SJCRH30 (cell line): ENCODE measurements around the gene FBXL17. TPM values are rescaled to one million over a fixed set of nuclear protein-coding genes. Genes with fewer than 3 reads are reported as not detected.

Source experiments
- DNase-seq, 2 experiments: peaks; one replicate each; pipeline ENCODE4 v3.0.0-alpha.2; 2015 to 2020
- H3K27ac ChIP-seq: fragments of 250-450 bp; sonication (Bioruptor Pico); 2 replicates; pipeline ENCODE4 v1.5.1; 2020; ENCODE audit warnings: mild to moderate bottlenecking, moderate library complexity
- H3K27me3 ChIP-seq: fragments of 250-450 bp; sonication (Bioruptor Pico); 2 replicates; pipeline ENCODE4 v1.5.1; 2020; ENCODE audit warnings: mild to moderate bottlenecking, moderate library complexity
- H3K36me3 ChIP-seq: fragments of 250-450 bp; sonication (Bioruptor Pico); 2 replicates; pipeline ENCODE4 v1.5.1; 2020; ENCODE audit warnings: mild to moderate bottlenecking, moderate library complexity
- H3K4me1 ChIP-seq: fragments of 250-450 bp; sonication (Bioruptor Pico); 2 replicates; pipeline ENCODE4 v1.5.1; 2020; ENCODE audit warnings: mild to moderate bottlenecking, moderate library complexity
- H3K4me3 ChIP-seq: fragments of 250-450 bp; sonication (Bioruptor Pico); 2 replicates; pipeline ENCODE4 v1.5.1; 2020; ENCODE audit warnings: mild to moderate bottlenecking, moderate library complexity
- H3K9me3 ChIP-seq: fragments of 250-450 bp; sonication (Bioruptor Pico); replicated peaks from 2 replicates; pipeline ENCODE4 v1.5.1; 2020; ENCODE audit warnings: mild to moderate bottlenecking, moderate library complexity
- total RNA-seq: library from RNA; depleted of rRNA; stranded (reverse); fragments of >200 nt; shearing (Covaris generic); gene quantifications from 2 replicates; pipeline ENCODE4 v1.2.3, GENCODE V29; 2014

FBXL17 gene
- total RNA-seq, 1 experiment from 2014 or later = 7.1 TPM

DNA sequence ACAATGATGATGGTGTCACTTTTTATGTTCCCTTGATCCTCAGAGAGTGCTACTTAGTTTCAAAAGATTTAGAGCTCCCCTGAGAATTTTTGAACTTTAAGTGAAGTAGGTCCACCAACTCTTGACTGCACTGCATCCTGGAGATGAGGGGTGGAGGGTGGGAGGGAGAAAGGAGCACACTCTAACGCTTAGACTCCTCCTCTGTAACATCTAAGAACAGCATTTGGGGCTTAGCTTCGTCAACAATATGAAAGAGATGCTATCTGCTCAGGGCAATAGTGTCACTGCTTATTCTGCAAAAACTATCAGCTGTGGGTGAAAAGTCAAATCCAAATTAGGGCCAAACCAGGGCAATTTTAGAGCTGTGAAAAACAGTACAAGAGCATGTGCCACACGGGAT lies 468.4 kb downstream of the FBXL17 start:
- no peaks in the 10 kb centered on the region for H3K27me3 ChIP-seq
- no peaks in the 10 kb centered on the region; the same call in 1 of the 2 replicates for H3K4me1 ChIP-seq
- DNase-seq = no peak
- H3K9me3 ChIP-seq = no peaks in the 10 kb centered on the region
- no peak overlapping the region for H3K27ac ChIP-seq
- H3K4me3 ChIP-seq = no peak overlapping the region
- no peaks in the 10 kb centered on the region for H3K36me3 ChIP-seq

- peaks cover 10% of the 10 kb centered on the region for H3K9me3 ChIP-seq
- H3K4me3 ChIP-seq = no peak overlapping the region
- no peaks in the 10 kb centered on the region for H3K27me3 ChIP-seq
- H3K27ac ChIP-seq = no peak overlapping the region
- no peaks in the 10 kb centered on the region for H3K36me3 ChIP-seq
- DNase-seq = peak in 1 of 2 experiments; percentile 48
- H3K4me1 ChIP-seq = peaks cover 10% of the 10 kb centered on the region
Measured at GRCh38 chr5:107900721-107901120, 481.2 kb downstream of the FBXL17 start.

DNA sequence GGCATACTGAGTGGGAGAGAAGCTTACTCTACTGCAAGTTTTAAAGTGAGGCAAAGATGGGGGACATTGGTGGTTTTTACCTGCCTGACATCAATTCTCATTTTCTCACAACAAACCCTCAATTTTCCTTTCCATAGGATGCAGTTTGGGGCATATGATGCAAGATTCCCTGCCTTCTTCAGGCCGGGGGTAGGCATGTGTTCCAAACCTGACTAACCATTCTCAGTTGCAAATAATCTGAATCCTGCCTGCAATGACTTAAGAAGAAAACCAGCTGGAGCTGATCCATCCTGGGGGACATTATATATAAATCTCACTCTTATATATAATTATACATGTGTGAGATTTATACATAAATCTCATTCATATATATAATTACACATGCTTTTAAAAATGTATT lies 487.5 kb downstream of the FBXL17 start:
- Histone ChIP-seq H3K36me3 (no peaks in the 10 kb centered on the region), H3K9me3 (no peaks in the 10 kb centered on the region; the same call in 1 of the 2 replicates), H3K4me3 (no peak overlapping the region), H3K27ac (no peak overlapping the region), H3K27me3 (no peaks in the 10 kb centered on the region), H3K4me1 (no peaks in the 10 kb centered on the region)
- DNase-seq = no peak

GRCh38 chr5:107893642-107894041 lies 488.3 kb downstream of the FBXL17 start:
- no peak overlapping the region for H3K27ac ChIP-seq
- no peaks in the 10 kb centered on the region; the same call in 1 of the 2 replicates for H3K9me3 ChIP-seq
- H3K36me3 ChIP-seq = no peaks in the 10 kb centered on the region
- DNase-seq = no peak
- H3K4me3 ChIP-seq = no peak overlapping the region
- H3K4me1 ChIP-seq = no peaks in the 10 kb centered on the region
- no peaks in the 10 kb centered on the region for H3K27me3 ChIP-seq

GRCh38 chr5:107889387-107889786 lies 492.5 kb downstream of the FBXL17 start:
- Histone ChIP-seq H3K27ac (no peak overlapping the region), H3K27me3 (no peaks in the 10 kb centered on the region), H3K4me3 (no peak overlapping the region), H3K4me1 (no peaks in the 10 kb centered on the region), H3K9me3 (no peaks in the 10 kb centered on the region), H3K36me3 (no peaks in the 10 kb centered on the region)
- DNase-seq = no peak

DNA sequence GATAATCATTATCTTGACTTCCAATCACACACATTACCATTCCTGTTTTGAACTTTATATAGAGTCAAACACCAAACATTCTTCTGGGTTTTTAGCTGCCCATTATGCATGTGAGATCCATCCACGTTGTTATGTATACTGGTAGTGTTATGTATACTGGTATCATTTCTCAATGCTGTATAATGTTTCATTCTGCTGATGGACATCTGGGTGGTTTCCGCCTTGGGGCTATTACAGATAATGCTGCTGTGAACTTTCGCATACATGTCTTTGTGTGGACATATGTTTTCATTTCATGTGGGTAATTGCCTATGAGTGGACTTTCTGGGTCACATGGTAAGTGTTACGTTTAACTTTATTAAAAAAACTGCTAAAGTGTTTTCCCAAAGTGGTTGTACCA lies 493.4 kb downstream of the FBXL17 start:
- Histone ChIP-seq H3K4me1 (no peaks in the 10 kb centered on the region), H3K4me3 (no peak overlapping the region), H3K9me3 (no peaks in the 10 kb centered on the region), H3K27ac (no peak overlapping the region), H3K27me3 (no peaks in the 10 kb centered on the region), H3K36me3 (no peaks in the 10 kb centered on the region)
- no peak for DNase-seq

DNA sequence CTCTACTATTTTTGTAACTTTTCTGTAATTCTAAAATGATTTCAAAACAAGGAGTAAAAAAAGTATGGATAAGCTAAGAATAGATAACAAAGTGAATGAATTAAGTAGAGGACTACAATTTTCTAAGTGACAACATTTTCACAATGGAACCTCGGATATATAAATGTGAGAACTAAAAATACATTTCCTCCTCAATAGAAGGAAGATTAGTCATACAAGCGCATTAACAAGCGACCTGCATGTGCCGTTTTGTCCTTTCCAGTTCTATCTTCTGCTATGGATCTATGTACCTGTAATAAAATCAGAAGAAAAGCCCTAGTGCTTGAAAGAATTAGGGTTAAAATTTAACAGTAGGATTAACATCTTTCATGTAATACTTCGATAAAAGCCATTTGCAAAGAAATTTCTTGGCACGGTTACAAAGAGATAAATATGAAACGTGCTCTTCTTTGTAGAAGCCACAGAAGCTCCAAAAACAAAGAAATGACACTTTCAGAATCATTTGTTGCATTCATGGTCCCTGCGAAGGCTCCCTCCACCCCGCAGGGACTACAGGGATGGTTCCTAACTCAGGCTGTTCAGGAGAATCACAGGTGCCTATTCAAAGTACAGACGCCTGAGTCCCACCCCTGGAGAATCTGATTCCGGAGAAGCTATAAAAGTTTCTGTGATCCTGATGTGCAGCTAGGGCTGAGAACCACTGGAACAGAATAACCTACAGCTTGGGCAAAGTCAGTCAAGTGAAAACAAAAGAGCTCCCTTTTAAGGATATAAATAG lies 494.5 kb downstream of the FBXL17 start:
- no peaks in the 10 kb centered on the region for H3K36me3 ChIP-seq

DNA sequence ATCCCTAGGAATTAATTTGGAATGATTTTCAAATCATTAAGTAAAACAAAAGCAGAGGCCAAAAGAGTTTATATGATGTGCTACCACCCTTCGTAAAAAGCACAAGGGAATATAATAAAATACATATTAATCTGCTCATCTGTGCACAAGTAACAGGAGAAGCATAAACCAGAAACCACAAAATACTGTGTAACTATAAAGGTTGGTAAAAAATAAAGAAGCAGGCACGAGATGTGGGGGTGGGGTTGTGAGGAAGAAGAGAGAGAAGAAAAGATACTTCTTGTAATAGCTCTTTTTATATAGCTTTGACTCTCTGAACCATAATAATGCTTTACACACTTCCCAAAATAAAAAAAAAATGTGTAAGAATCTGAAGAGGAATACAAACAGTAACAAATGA lies 496.3 kb downstream of the FBXL17 start:
- no peaks in the 10 kb centered on the region for H3K27me3 ChIP-seq
- H3K36me3 ChIP-seq = no peaks in the 10 kb centered on the region
- H3K27ac ChIP-seq = no peak overlapping the region
- H3K4me1 ChIP-seq = no peaks in the 10 kb centered on the region
- no peak for DNase-seq
- H3K9me3 ChIP-seq = no peaks in the 10 kb centered on the region
- no peak overlapping the region for H3K4me3 ChIP-seq

More for the DNA sequence above, 494.5 kb downstream of the FBXL17 start:
- Histone ChIP-seq H3K27me3 (no peaks in the 10 kb centered on the region), H3K9me3 (no peaks in the 10 kb centered on the region), H3K27ac (no peak overlapping the region), H3K4me3 (no peak overlapping the region), H3K4me1 (no peaks in the 10 kb centered on the region)
- DNase-seq = no peak

DNA sequence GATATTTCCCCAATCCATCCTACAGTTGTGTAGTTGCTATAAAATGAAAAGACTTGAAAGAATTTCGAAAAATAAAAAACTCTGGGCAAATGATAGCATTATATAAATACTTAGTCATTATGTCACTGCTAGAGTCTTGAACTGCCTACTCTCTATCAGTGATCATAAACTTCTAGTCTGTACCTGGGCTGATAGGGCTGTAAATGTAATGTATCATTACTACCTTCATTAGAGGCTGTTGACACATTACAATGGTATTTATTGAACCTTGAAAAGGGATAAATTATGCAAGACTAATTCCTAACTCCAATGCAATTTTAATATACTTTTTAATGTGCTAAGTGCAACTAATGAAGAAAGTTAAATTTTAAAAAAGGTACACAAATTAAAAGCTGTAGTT lies 497.0 kb downstream of the FBXL17 start:
- H3K9me3 ChIP-seq = no peaks in the 10 kb centered on the region
- no peaks in the 10 kb centered on the region for H3K36me3 ChIP-seq
- H3K27ac ChIP-seq = no peak overlapping the region
- no peaks in the 10 kb centered on the region for H3K4me1 ChIP-seq
- DNase-seq = no peak
- no peaks in the 10 kb centered on the region for H3K27me3 ChIP-seq
- no peak overlapping the region for H3K4me3 ChIP-seq

DNA sequence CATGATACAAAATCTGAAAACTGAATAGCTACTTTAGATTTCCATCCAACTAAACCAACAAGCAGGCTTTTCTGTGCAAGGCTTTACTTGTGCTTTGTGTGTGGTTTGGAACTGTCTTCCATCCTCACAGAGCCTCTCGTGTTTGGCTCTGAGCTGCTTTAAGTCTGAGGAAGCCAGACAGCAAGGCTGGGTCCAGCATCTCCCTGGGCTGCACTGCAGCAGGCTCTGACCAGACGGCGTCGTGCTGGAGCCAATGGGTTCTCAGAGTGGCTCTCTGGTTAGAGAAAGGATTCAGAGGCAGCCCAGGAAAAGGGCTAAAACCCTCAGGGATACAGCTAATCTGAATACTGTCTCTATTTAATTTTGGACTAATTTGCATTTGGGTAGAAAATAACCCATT lies 503.2 kb downstream of the FBXL17 start:
- Histone ChIP-seq H3K9me3 (no peaks in the 10 kb centered on the region), H3K27me3 (no peaks in the 10 kb centered on the region), H3K36me3 (no peaks in the 10 kb centered on the region), H3K27ac (no peak overlapping the region), H3K4me3 (no peak overlapping the region), H3K4me1 (no peaks in the 10 kb centered on the region)
- no peak for DNase-seq

GRCh38 chr5:107876906-107877305 lies 505.0 kb downstream of the FBXL17 start:
- H3K4me3 ChIP-seq = no peak overlapping the region
- H3K36me3 ChIP-seq = no peaks in the 10 kb centered on the region
- H3K4me1 ChIP-seq = no peaks in the 10 kb centered on the region
- H3K9me3 ChIP-seq = no peaks in the 10 kb centered on the region
- no peak overlapping the region for H3K27ac ChIP-seq
- no peak for DNase-seq
- H3K27me3 ChIP-seq = no peaks in the 10 kb centered on the region

DNA sequence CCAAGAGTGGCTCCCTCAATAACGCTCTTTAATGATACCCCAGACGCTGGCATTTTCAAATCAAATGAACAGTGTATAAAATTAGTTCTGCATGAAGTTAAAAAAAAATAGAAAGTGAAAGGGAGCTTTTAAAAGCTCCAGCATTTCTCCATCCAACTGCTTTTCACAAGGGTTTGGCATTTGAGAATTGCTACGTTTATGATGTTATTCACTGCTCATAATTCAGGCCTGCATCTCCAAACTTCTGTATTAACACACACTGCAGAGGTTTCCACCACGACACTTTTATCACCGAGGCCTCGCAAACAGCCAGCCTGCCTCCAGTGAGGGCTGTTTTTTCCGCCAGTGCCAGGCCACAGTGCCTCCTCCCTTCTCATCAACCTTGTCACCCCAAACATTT lies 505.6 kb downstream of the FBXL17 start:
- no peak overlapping the region for H3K4me3 ChIP-seq
- no peak for DNase-seq
- H3K9me3 ChIP-seq = no peaks in the 10 kb centered on the region
- H3K27ac ChIP-seq = no peak overlapping the region
- no peaks in the 10 kb centered on the region for H3K27me3 ChIP-seq
- H3K36me3 ChIP-seq = no peaks in the 10 kb centered on the region
- H3K4me1 ChIP-seq = no peaks in the 10 kb centered on the region

DNA sequence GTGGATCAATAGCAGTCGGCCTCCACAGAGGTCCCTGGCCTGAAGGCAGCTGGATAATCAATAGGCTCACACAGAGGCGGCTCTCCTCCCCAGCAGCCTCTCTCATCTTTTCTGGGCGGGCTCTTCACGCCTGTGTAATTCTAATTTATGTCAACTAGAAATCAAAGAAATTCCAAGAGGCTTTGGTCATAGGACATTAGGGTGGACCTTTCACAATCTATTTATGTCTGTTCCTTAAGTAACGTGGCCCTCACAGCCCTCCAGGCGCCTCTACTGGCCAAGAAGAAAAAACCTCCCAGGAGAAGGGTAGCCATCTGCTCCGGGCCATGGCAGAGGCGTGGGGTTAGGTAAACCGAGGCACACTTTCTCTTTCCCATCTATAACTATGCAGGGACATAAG lies 506.1 kb downstream of the FBXL17 start:
- Histone ChIP-seq H3K36me3 (no peaks in the 10 kb centered on the region), H3K27ac (no peak overlapping the region), H3K27me3 (no peaks in the 10 kb centered on the region), H3K4me3 (no peak overlapping the region), H3K4me1 (no peaks in the 10 kb centered on the region), H3K9me3 (no peaks in the 10 kb centered on the region)
- DNase-seq = no peak

- H3K9me3 ChIP-seq = no peaks in the 10 kb centered on the region
- no peaks in the 10 kb centered on the region for H3K27me3 ChIP-seq
- no peak for DNase-seq
- H3K27ac ChIP-seq = no peak overlapping the region
- peaks cover under 1% of the 10 kb centered on the region; the same call in 1 of the 2 replicates for H3K4me1 ChIP-seq
- no peaks in the 10 kb centered on the region for H3K36me3 ChIP-seq
- no peak overlapping the region for H3K4me3 ChIP-seq
Measured at GRCh38 chr5:107874795-107875194, 507.1 kb downstream of the FBXL17 start.

GRCh38 chr5:107873877-107874276 lies 508.0 kb downstream of the FBXL17 start:
- H3K27me3 ChIP-seq = no peaks in the 10 kb centered on the region

DNA sequence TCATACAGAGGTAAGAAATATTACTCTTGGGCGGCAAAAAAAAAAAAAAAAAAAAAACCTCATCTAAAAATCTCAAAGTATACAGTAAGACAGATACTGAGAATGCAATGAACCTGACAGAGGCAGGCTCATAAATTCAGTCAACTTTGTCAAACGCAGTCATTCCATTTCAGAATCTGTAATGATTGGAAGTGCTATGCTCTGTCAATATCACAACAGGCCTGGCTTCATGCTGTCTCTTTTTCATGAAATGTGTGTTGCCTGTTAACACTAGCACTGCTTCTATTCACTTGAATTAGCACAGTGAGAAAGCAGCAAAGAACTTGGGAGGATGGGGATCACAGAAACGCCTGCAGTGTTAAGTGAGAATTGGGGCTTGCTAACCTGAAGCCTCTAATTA lies 510.9 kb downstream of the FBXL17 start:
- no peaks in the 10 kb centered on the region for H3K9me3 ChIP-seq
- no peak for DNase-seq

More at GRCh38 chr5:107873877-107874276, 508.0 kb downstream of the FBXL17 start:
- no peaks in the 10 kb centered on the region for H3K36me3 ChIP-seq
- no peak overlapping the region for H3K4me3 ChIP-seq
- H3K4me1 ChIP-seq = peaks cover 3% of the 10 kb centered on the region; the same call in 1 of the 2 replicates
- H3K9me3 ChIP-seq = no peaks in the 10 kb centered on the region
- DNase-seq = no peak
- no peak overlapping the region for H3K27ac ChIP-seq

More for the DNA sequence above, 510.9 kb downstream of the FBXL17 start:
- no peak overlapping the region for H3K27ac ChIP-seq
- no peaks in the 10 kb centered on the region for H3K27me3 ChIP-seq
- peaks cover 3% of the 10 kb centered on the region; the same call in 1 of the 2 replicates for H3K4me1 ChIP-seq
- no peak overlapping the region for H3K4me3 ChIP-seq
- H3K36me3 ChIP-seq = no peaks in the 10 kb centered on the region
